ENCODE data around the gene FTO. TPM values are rescaled to one million over a fixed set of nuclear protein-coding genes. Genes with fewer than 3 reads are reported as not detected.

Gene FTO
- total RNA-seq, 2 donors from 2014 or later, result 73.6 to 90.6 TPM

DNA sequence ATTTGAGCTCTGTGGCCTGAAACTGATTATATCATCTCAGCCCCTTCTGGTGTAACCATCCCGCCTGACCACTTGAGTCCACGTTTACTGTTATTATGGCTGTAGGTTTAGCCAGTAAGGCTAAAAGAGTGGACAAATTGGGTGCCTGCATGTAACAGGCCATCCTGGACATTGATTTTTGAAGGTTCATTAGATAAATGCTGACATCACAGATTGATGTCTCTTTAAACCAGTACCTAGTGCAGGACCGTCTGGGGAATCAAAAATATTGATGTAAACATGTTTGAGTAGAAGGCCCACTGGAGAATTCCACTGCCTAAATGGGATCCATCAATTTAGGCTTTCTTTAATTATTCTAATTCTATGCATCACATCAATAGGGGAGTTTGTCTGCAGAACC is 367.6 kb downstream of the FTO start:
- Histone ChIP-seq H3K36me3 (no peaks in the 10 kb centered on the region), H3K27me3 (no peaks in the 10 kb centered on the region), H3K4me3 (no peak overlapping the region), H3K27ac (no peak overlapping the region), H3K4me1 (no peaks in the 10 kb centered on the region), H3K9me3 (no peaks in the 10 kb centered on the region)
- no peak for DNase-seq (ENCODE audit: low spot score)
- TF ChIP-seq CTCF (IDR thresholded peaks at IDR 0.05), result no peak

DNA sequence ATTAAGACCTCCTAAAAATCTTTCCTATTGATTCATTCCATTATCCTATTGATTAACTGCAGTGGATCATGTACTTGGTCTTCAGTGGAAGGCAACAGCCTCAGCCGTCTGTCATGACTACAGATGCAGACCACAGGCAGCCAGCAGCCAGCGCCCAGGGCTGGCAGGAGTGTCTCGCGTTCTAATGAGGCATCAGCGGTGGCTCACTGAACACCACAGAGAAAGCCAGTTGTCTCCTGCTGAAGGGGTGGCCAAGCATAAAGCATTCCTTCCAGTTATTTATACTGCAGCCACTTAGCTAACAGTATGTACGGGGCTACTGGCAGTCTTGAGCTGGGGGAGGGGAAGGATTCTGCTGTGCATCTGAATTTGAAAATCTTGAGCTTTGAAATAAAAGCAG is 368.3 kb downstream of the FTO start:
- Histone ChIP-seq H3K27ac (no peak overlapping the region), H3K4me3 (no peak overlapping the region), H3K27me3 (no peaks in the 10 kb centered on the region), H3K4me1 (no peaks in the 10 kb centered on the region), H3K9me3 (no peaks in the 10 kb centered on the region), H3K36me3 (no peaks in the 10 kb centered on the region)
- no peak for TF ChIP-seq CTCF (IDR thresholded peaks at IDR 0.05)
- DNase-seq (ENCODE audit: low spot score), result no peak

GRCh38 chr16:54073356-54073755 is 369.4 kb downstream of the FTO start:
- no peaks in the 10 kb centered on the region for H3K27me3 ChIP-seq
- no peak for TF ChIP-seq CTCF (IDR thresholded peaks at IDR 0.05)
- no peaks in the 10 kb centered on the region for H3K4me1 ChIP-seq

GRCh38 chr16:54075446-54075845 is 371.5 kb downstream of the FTO start:
- H3K36me3 ChIP-seq, result no peaks in the 10 kb centered on the region
- no peaks in the 10 kb centered on the region for H3K9me3 ChIP-seq
- no peak for TF ChIP-seq CTCF (IDR thresholded peaks at IDR 0.05)
- no peak overlapping the region for H3K4me3 ChIP-seq
- no peaks in the 10 kb centered on the region for H3K4me1 ChIP-seq
- no peak overlapping the region for H3K27ac ChIP-seq
- DNase-seq (ENCODE audit: low spot score), result no peak
- no peaks in the 10 kb centered on the region for H3K27me3 ChIP-seq

More at GRCh38 chr16:54073356-54073755, 369.4 kb downstream of the FTO start:
- DNase-seq (ENCODE audit: low spot score), result no peak
- H3K36me3 ChIP-seq, result no peaks in the 10 kb centered on the region
- H3K27ac ChIP-seq, result no peak overlapping the region
- no peaks in the 10 kb centered on the region for H3K9me3 ChIP-seq
- H3K4me3 ChIP-seq, result no peak overlapping the region

- no peaks in the 10 kb centered on the region for H3K27me3 ChIP-seq
- H3K4me3 ChIP-seq, result no peak overlapping the region
- no peaks in the 10 kb centered on the region for H3K36me3 ChIP-seq
- no peak for DNase-seq (ENCODE audit: low spot score)
- no peak for TF ChIP-seq CTCF (IDR thresholded peaks at IDR 0.05)
- H3K4me1 ChIP-seq, result no peaks in the 10 kb centered on the region
- no peak overlapping the region for H3K27ac ChIP-seq
- no peaks in the 10 kb centered on the region for H3K9me3 ChIP-seq
Observed at GRCh38 chr16:54076006-54076504, 372.1 kb downstream of the FTO start.

Measured in right atrium auricular region (tissue), 2 donors.